HG03280 (cell line): ENCODE measurements around the gene TDRD6.

Experiments
- ATAC-seq: cut with Tn5 transposase; IDR thresholded peaks from one replicate; pipeline ENCODE4 v1.9.1; 2021; ENCODE audit warnings: mild to moderate bottlenecking, moderate library complexity; ENCODE audit not compliant: unreplicated experiment

The TDRD6 gene

GRCh38 chr6:46676604-46677313, 10.9 kb upstream of the TDRD6 start:
- no peak for ATAC-seq

- ATAC-seq = no peak
Measured at GRCh38 chr6:46677314-46677654, 10.4 kb upstream of the TDRD6 start.

GRCh38 chr6:46684771-46685170, 2.9 kb upstream of the TDRD6 start:
- no peak for ATAC-seq

GRCh38 chr6:46688117-46688965, 656 bp downstream of the TDRD6 start:
- no peak for ATAC-seq

GRCh38 chr6:46688966-46689335, 1.3 kb downstream of the TDRD6 start:
- no peak for ATAC-seq

- ATAC-seq = no peak
Measured at GRCh38 chr6:46689657-46690056, 2.0 kb downstream of the TDRD6 start.

GRCh38 chr6:46690141-46690755, 2.6 kb downstream of the TDRD6 start:
- no peak for ATAC-seq

- ATAC-seq = no peak
Measured at GRCh38 chr6:46690911-46691451, 3.3 kb downstream of the TDRD6 start.

- no peak for ATAC-seq
Measured at GRCh38 chr6:46699970-46700369, 12.3 kb downstream of the TDRD6 start.

GRCh38 chr6:46704562-46704961, 16.9 kb downstream of the TDRD6 start:
- no peak for ATAC-seq

- no peak for ATAC-seq
Measured at GRCh38 chr6:46706464-46706863, 18.8 kb downstream of the TDRD6 start.

- ATAC-seq = no peak
Measured at GRCh38 chr6:46711491-46711890, 23.8 kb downstream of the TDRD6 start.

- ATAC-seq = no peak
Measured at GRCh38 chr6:46715141-46715540, 27.5 kb downstream of the TDRD6 start.

GRCh38 chr6:46719099-46719498, 31.4 kb downstream of the TDRD6 start:
- no peak for ATAC-seq

GRCh38 chr6:46720401-46720800, 32.7 kb downstream of the TDRD6 start:
- ATAC-seq = no peak

- no peak for ATAC-seq
Measured at GRCh38 chr6:46729787-46730326, 42.2 kb downstream of the TDRD6 start.

- no peak for ATAC-seq
Measured at GRCh38 chr6:46730921-46731461, 43.3 kb downstream of the TDRD6 start.

- ATAC-seq = no peak
Measured at GRCh38 chr6:46733341-46733801, 45.7 kb downstream of the TDRD6 start.

GRCh38 chr6:46734867-46735719, 47.4 kb downstream of the TDRD6 start, which contains the start of gene PLA2G7:
Gene PLA2G7, minus strand, starts transcription at chr6:46735375. Its CDS starts 12,484 bp downstream, at chr6:46722891.
- no peak for ATAC-seq

- ATAC-seq = no peak
Measured at GRCh38 chr6:46735720-46736031, 48.0 kb downstream of the TDRD6 start.
